ENCODE measurements around the gene DLG2. TPM values are rescaled to one million over a fixed set of nuclear protein-coding genes. Genes with fewer than 3 reads are reported as not detected.

The DLG2 gene
- total RNA-seq, 1 experiment from 2014 or later = not detected

DNA sequence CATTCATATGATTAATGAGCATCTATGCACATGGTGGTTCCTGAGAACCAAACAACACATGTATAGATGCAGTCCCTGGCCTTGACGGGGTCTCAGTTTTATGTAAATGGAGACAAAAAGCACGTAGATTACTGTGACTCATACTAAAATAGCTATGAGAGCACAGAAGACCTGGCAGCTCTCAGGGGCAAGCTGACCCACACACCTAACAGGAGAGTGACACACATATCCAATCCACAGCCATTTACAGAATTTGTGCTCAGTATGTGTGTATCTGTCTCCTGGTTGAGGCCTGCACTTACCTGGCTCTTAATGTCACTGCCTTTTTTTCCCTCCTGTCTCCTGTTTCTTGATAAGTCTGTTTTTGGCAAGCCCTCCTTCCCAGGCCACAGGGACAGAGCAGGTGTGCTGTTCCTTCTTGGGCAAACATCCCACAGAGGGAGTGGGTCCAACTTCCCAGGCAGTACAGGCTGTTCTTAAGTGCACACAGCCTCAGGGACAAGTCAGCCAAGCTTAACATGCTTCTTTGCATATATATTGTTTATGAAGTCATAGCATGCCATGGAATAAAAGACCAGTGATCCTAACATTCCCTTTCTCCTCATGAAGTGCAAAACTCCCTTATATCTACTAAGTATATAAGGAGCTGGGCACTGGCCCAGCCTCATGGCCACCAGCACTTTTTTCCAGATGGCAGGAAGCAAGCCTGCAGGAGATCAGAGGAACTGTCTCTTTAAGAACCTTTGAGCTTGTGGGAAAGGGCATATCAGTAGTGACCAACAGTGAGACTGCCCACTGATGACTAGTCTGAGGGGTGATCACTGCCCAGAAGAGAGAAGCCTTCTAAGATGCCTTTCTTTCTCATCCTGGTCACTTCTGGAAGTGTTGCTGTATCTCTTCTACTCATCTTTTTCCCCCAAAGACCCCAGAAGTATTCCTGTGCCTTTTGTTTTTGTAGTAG is 2216.3 kb downstream of the DLG2 start:
- DNase-seq (ENCODE audit: low read depth) = no peak

DNA sequence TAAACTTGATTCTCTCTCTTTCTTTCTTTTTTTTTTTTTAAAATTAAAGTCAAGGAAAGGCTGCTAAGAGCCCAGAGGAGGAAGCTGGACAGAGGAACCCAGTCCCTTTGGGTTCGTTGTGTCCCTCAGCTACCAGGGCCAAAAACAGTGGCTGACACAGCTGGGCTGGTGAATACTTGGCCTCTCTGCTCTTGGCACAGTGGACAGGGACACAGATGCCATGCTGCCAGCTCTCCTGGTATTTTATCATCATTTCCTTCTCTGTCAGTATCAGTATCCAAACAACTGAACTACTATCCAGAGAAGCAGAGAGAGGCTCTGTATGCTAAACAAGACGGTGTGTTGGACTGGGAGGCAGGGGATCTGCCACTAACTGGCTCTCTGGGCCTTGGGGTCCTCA is 2217.3 kb downstream of the DLG2 start:
- no peak for DNase-seq (ENCODE audit: low read depth)

DNA sequence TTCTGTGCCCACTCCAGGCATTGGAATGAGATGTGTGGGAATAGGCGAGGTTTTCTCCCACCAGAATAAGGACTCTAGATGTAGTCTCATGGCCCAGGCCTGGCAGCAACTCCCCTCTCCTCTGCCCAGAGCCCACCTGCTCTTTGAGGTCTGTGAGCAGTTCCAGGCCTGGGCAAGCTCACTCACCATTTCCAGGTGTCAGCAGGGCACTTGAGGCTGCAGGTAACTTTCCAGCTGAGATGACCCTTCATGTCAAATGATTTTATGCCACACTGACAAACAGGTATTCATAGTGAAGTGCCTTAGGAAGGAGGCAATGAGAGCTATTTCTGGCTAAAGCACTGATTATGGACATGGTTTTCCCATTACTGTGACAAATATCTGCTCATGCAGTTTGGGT is 2217.7 kb downstream of the DLG2 start:
- DNase-seq (ENCODE audit: low read depth) = no peak

DNA sequence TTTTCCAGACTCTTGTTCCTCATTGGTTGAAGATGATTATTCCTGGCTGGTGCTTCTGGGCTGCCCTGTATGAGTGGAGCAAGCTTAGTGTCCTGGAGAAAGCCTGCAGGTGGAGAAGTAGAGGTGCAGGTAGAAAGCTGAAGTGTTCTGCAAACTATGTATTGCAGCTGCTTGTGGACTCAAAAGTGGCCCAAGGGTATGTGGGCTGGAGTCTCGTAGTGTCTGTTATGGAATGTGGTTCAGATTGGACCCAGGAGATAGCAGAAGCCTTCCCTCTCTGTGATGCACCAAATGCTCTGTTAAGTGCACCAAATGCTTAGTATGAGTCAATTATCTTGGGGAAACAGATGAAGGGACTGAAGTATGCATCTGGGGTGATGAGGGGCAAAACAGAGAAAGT is 2218.2 kb downstream of the DLG2 start:
- no peak for DNase-seq (ENCODE audit: low read depth)

Other genes starting within 250 kb of the DLG2 start
- 103 and 117 TPM in 2 replicates for gene TMEM126B, start 1.2 kb upstream of the DLG2 start, total RNA-seq (2014; rRNA removed; shearing (Covaris generic))
- 42.1 and 60.3 TPM in 2 replicates for gene TMEM126A, start 20.6 kb upstream of the DLG2 start, total RNA-seq (2014; rRNA removed; shearing (Covaris generic))
- gene CREBZF, start 37.8 kb upstream of the DLG2 start, total RNA-seq (2014; rRNA removed; shearing (Covaris generic)) = 18.3 and 25.8 TPM in 2 replicates
- 0.37 and 3.0 TPM in 2 replicates for gene CCDC89, start 58.9 kb upstream of the DLG2 start, total RNA-seq (2014; rRNA removed; shearing (Covaris generic))
- gene SYTL2, start 183.8 kb upstream of the DLG2 start, total RNA-seq (2014; rRNA removed; shearing (Covaris generic)) = 46.8 and 80.3 TPM in 2 replicates
- 0.05 TPM in 1 of 2 replicates, not detected in the other for gene CCDC83, start 228.0 kb upstream of the DLG2 start, total RNA-seq (2014; rRNA removed; shearing (Covaris generic))

All from M059J (cell line).